Panc1 (cell line): ENCODE measurements around the gene DUSP8. TPM values are rescaled to one million over a fixed set of nuclear protein-coding genes. Genes with fewer than 3 reads are reported as not detected.

Source experiments
- ATAC-seq: fragments of 200-7000 bp; cut with Tn5 transposase; 2 replicates; pipeline ENCODE4 v1.9.1; 2020; ENCODE audit warnings: mild to moderate bottlenecking, moderate library complexity
- BruUV-seq: library from RNA; stranded (reverse); fragments of 400-500 nt; replicated peaks from 2 replicates; lab custom pipeline; 2021; lab: Mats Ljungman, UMichigan
- CTCF ChIA-PET: fragments of 300-600 bp; sonication (Branson Sonifier 250); formaldehyde crosslinking; loops from one replicate; lab custom pipeline; 2022; ENCODE audit warnings: antibody characterized with exemption; lab: Charles Lee
- POLR2A ChIA-PET: fragments of 300-600 bp; sonication (Branson Sonifier 250); formaldehyde crosslinking; loops from one replicate; lab custom pipeline; 2022; ENCODE audit warnings: antibody characterized with exemption; lab: Charles Lee
- DNase-seq: peaks from one replicate; pipeline ENCODE4 v3.0.0-alpha.2; 2010; ENCODE audit warnings: low read depth, low spot score
- H3K27ac ChIP-seq: 2 replicates; pipeline ENCODE4 v1.5.1; 2011; ENCODE audit warnings: mild to moderate bottlenecking, low read length, inconsistent platforms
- H3K27me3 ChIP-seq: fragments of 200-500 bp; sonication (Bioruptor generic); 2 replicates; pipeline ENCODE4 v1.6.0; 2014; ENCODE audit warnings: low read length, inconsistent platforms; ENCODE audit not compliant: control insufficient read depth, insufficient read depth
- H3K36me3 ChIP-seq: fragments of 200-500 bp; sonication (Bioruptor generic); 2 replicates; pipeline ENCODE4 v1.5.1; 2014; ENCODE audit warnings: inconsistent platforms, mild to moderate bottlenecking, low read length, moderate library complexity; ENCODE audit not compliant: control insufficient read depth, insufficient read depth
- H3K4me1 ChIP-seq: 2 replicates; pipeline ENCODE4 v1.5.1; 2011; ENCODE audit warnings: inconsistent platforms, mild to moderate bottlenecking, low read length, moderate library complexity; ENCODE audit not compliant: control insufficient read depth, insufficient read depth
- H3K4me3 ChIP-seq, 2 experiments: 2 replicates each; pipeline ENCODE4 v1.5.1; 2011 to 2012; ENCODE audit warnings: low read depth in 2 of 2, low read length in 2 of 2, mild to moderate bottlenecking in 2 of 2, inconsistent platforms in 1 of 2, moderate library complexity in 1 of 2
- H3K9me3 ChIP-seq: fragments of 200-500 bp; sonication (Bioruptor generic); 2 replicates; pipeline ENCODE4 v1.5.1; 2014; ENCODE audit warnings: low read depth, mild to moderate bottlenecking, inconsistent platforms, low read length, moderate library complexity; ENCODE audit not compliant: control insufficient read depth, insufficient read depth
- CTCF ChIP-seq: fragments of 450-650 bp; IDR thresholded peaks from 2 replicates; pipeline ENCODE4 v1.5.1; 2017; ENCODE audit warnings: mild to moderate bottlenecking
- POLR2AphosphoS5 ChIP-seq: IDR thresholded peaks from 2 replicates; pipeline ENCODE4 v1.6.1; 2012; ENCODE audit warnings: mild to moderate bottlenecking, low read depth, low read length, moderate library complexity
- REST ChIP-seq, 2 experiments: IDR thresholded peaks; 2 replicates each; pipeline ENCODE4 v1.6.1; 2011 to 2012; ENCODE audit warnings: low read depth in 2 of 2, control low read depth in 1 of 2, low read length in 1 of 2, mild to moderate bottlenecking in 1 of 2, moderate library complexity in 1 of 2; ENCODE audit not compliant: insufficient read depth in 1 of 2
- SIN3A ChIP-seq: IDR thresholded peaks from 2 replicates; pipeline ENCODE4 v1.6.1; 2012; ENCODE audit warnings: low read depth, mild to moderate bottlenecking, low read length, moderate library complexity, borderline replicate concordance; ENCODE audit not compliant: insufficient read depth
- TCF7L2 ChIP-seq: IDR thresholded peaks from 2 replicates; pipeline ENCODE4 v1.6.1; 2011; ENCODE audit warnings: mild to moderate bottlenecking, low read depth, low read length, inconsistent platforms
- in situ Hi-C: cut with HindIII; loops from 2 replicates; pipeline ENCODE4 v1.10.0; 2016; ENCODE audit warnings: low sequenced_read_pairs, low pct_unique_long_range_greater_than_20kb
- intact Hi-C: fragments of 100-400 bp; cut with micrococcal nuclease; formaldehyde crosslinking; loops from one replicate; pipeline ENCODE4 v1.10.0; 2022; ENCODE audit not compliant: unreplicated experiment
- total RNA-seq: library from RNA; stranded (reverse); gene quantifications from one replicate; pipeline ENCODE4 v1.2.1, GENCODE V29; 2021; ENCODE audit not compliant: unreplicated experiment

Gene DUSP8
- total RNA-seq, 1 experiment from 2014 or later, result 5.5 TPM

- peaks cover 2% of the 10 kb centered on the region for H3K4me1 ChIP-seq
- CTCF ChIA-PET, result interaction anchor here (0.7 kb wide), 1 partner anchor 130 kb away, joined by 3 read pairs; no protein-coding TSS in a partner anchor
- DNase-seq (no peak), ATAC-seq (no peak)
- H3K27ac ChIP-seq, result no peak overlapping the region
- no peaks in the 10 kb centered on the region for H3K9me3 ChIP-seq
- no peak for TF ChIP-seq TCF7L2
- intact Hi-C loops (no loop called here), in situ Hi-C loops (no loop called here)
- H3K36me3 ChIP-seq, result no peaks in the 10 kb centered on the region
- H3K27me3 ChIP-seq, result no peaks in the 10 kb centered on the region
- H3K4me3 ChIP-seq, result no peak overlapping the region
- BruUV-seq, result no TSS peak
- POLR2A ChIA-PET, result no interaction called here
These were observed 6.7 kb downstream of the DUSP8 start for GRCh38 chr11:1565173-1565903.

- no peak for ATAC-seq
- H3K27ac ChIP-seq, result no peak overlapping the region
These were observed 7.4 kb downstream of the DUSP8 start for GRCh38 chr11:1564535-1565172.

More at GRCh38 chr11:1564535-1565172, 7.4 kb downstream of the DUSP8 start:
- H3K4me3 ChIP-seq, result no peak overlapping the region
- no peak for DNase-seq
- no TSS peak for BruUV-seq
- CTCF ChIA-PET, result interaction anchor here (0.6 to 1.4 kb wide), 2 partner anchors 18 to 24 kb away, joined by 5 to 12 read pairs; no protein-coding TSS in a partner anchor
- in situ Hi-C loops, result no loop called here
- POLR2A ChIA-PET, result no interaction called here
- TF ChIP-seq CTCF (no peak), REST (IDR thresholded peaks at IDR 0.05; ENCODE audit: insufficient read depth in 1 of 2, low read depth in 2 of 2, low read length in 1 of 2) (no peak), TCF7L2 (no peak), SIN3A (no peak), POLR2AphosphoS5 (no peak)
- H3K36me3 ChIP-seq, result no peaks in the 10 kb centered on the region
- no peaks in the 10 kb centered on the region for H3K9me3 ChIP-seq
- H3K27me3 ChIP-seq, result no peaks in the 10 kb centered on the region
- H3K4me1 ChIP-seq, result peaks cover 2% of the 10 kb centered on the region
- intact Hi-C loops, result no loop called here
